SK-N-SH treated with all-trans-retinoic acid at 6 μM for 48 hours (cell line): Measurements from ENCODE around the gene ABI3BP.
A peak's percentile ranks its signal among the peaks of the same experiment; 100 is the strongest.

Experiments
- ATAC-seq: fragments of 200-7000 bp; cut with Tn5 transposase; 3 replicates; pipeline ENCODE4 v1.9.1; 2020; ENCODE audit warnings: mild to moderate bottlenecking, moderate library complexity
- CSDC2 ChIP-seq: fragments of 250-450 bp; sonication (Bioruptor Pico); IDR thresholded peaks from 2 replicates; pipeline ENCODE4 v1.5.0; 2020; ENCODE audit warnings: mild to moderate bottlenecking, moderate library complexity
- ESRRG ChIP-seq: fragments of 250-450 bp; sonication (Bioruptor Pico); IDR thresholded peaks from 2 replicates; pipeline ENCODE4 v1.6.1; 2021; ENCODE audit warnings: mild to moderate bottlenecking
- GLIS3 ChIP-seq: fragments of 250-450 bp; sonication (Bioruptor Pico); IDR thresholded peaks from 2 replicates; pipeline ENCODE4 v1.5.0; 2020; ENCODE audit warnings: mild to moderate bottlenecking, moderate library complexity
- ISL1 ChIP-seq: fragments of 250-450 bp; sonication (Bioruptor Pico); IDR thresholded peaks from 2 replicates; pipeline ENCODE4 v2.1.2; 2022; ENCODE audit warnings: mild to moderate bottlenecking, moderate library complexity
- OSR1 ChIP-seq: fragments of 250-450 bp; sonication (Bioruptor Pico); IDR thresholded peaks from 2 replicates; pipeline ENCODE4 v1.8.0; 2022; ENCODE audit warnings: moderate library complexity, mild to moderate bottlenecking, inconsistent platforms
- POU6F1 ChIP-seq: fragments of 250-450 bp; sonication (Bioruptor Pico); IDR thresholded peaks from 2 replicates; pipeline ENCODE4 v1.8.0; 2021; ENCODE audit warnings: low read depth, mild to moderate bottlenecking, moderate library complexity, borderline replicate concordance
- PPARA ChIP-seq: fragments of 250-450 bp; sonication (Bioruptor Pico); IDR thresholded peaks from 2 replicates; pipeline ENCODE4 v1.5.0; 2020; ENCODE audit warnings: mild to moderate bottlenecking, borderline replicate concordance
- RARB ChIP-seq: fragments of 250-450 bp; sonication (Bioruptor Pico); IDR thresholded peaks from 2 replicates; pipeline ENCODE4 v1.8.0; 2021; ENCODE audit warnings: mild to moderate bottlenecking, moderate library complexity
- SNAI2 ChIP-seq: fragments of 250-450 bp; sonication (Bioruptor Pico); IDR thresholded peaks from 2 replicates; pipeline ENCODE4 v1.5.0; 2020; ENCODE audit warnings: mild to moderate bottlenecking, moderate library complexity
- TCF4 ChIP-seq: fragments of 250-450 bp; sonication (Bioruptor Pico); IDR thresholded peaks from 2 replicates; pipeline ENCODE4 v1.8.0; 2021; ENCODE audit warnings: mild to moderate bottlenecking, moderate library complexity, borderline replicate concordance
- TOX ChIP-seq: fragments of 250-450 bp; sonication (Bioruptor Pico); IDR thresholded peaks from 2 replicates; pipeline ENCODE4 v1.8.0; 2021; ENCODE audit warnings: mild to moderate bottlenecking, moderate library complexity, borderline replicate concordance
- ZC3H10 ChIP-seq: fragments of 250-450 bp; sonication (Bioruptor Pico); IDR thresholded peaks from 2 replicates; pipeline ENCODE4 v1.5.1; 2021; ENCODE audit warnings: mild to moderate bottlenecking, moderate library complexity
- ZFP3 ChIP-seq: fragments of 250-450 bp; sonication (Bioruptor Pico); IDR thresholded peaks from 2 replicates; pipeline ENCODE4 v1.5.0; 2020; ENCODE audit warnings: mild to moderate bottlenecking, moderate library complexity
- ZFP30 ChIP-seq: fragments of 450-650 bp; formaldehyde crosslinking; IDR thresholded peaks from 2 replicates; pipeline ENCODE4 v1.5.0; 2022; ENCODE audit warnings: mild to moderate bottlenecking, moderate library complexity
- ZNF8 ChIP-seq: fragments of 450-650 bp; formaldehyde crosslinking; IDR thresholded peaks from 2 replicates; pipeline ENCODE4 v1.5.0; 2020; ENCODE audit warnings: mild to moderate bottlenecking, moderate library complexity
- TF ChIP-seq, protein P1 (sequence below): fragments of 250-450 bp; sonication (Bioruptor Pico); IDR thresholded peaks from 2 replicates; pipeline ENCODE4 v1.5.1; 2020; ENCODE audit warnings: low read depth, mild to moderate bottlenecking, moderate library complexity
- TF ChIP-seq, protein P2 (sequence below): fragments of 250-450 bp; sonication (Bioruptor Pico); IDR thresholded peaks from 2 replicates; pipeline ENCODE4 v1.8.0; 2020; ENCODE audit warnings: mild to moderate bottlenecking, moderate library complexity, borderline replicate concordance
- TF ChIP-seq, protein P3 (sequence below): fragments of 250-450 bp; sonication (Bioruptor Pico); IDR thresholded peaks from 2 replicates; pipeline ENCODE4 v1.5.0; 2020; ENCODE audit warnings: mild to moderate bottlenecking, moderate library complexity
- TF ChIP-seq, protein P4 (sequence below): fragments of 250-450 bp; sonication (Bioruptor Pico); IDR thresholded peaks from 2 replicates; pipeline ENCODE4 v1.5.1; 2021; ENCODE audit warnings: mild to moderate bottlenecking, moderate library complexity

The ABI3BP gene

GRCh38 chr3:100882571-100882984 is 110.6 kb downstream of the ABI3BP start:
- no peak for TF ChIP-seq ZFP30 (CRISPR knock-in tag)
- TF ChIP-seq ISL1 (CRISPR knock-in tag) = peak; percentile 88
- TF ChIP-seq SNAI2 (CRISPR knock-in tag) = peak; percentile 46; the same call in 1 of the 2 replicates
- TF ChIP-seq ESRRG = no peak
- TF ChIP-seq CSDC2 (CRISPR knock-in tag) = no peak
- TF ChIP-seq, protein P1, sequence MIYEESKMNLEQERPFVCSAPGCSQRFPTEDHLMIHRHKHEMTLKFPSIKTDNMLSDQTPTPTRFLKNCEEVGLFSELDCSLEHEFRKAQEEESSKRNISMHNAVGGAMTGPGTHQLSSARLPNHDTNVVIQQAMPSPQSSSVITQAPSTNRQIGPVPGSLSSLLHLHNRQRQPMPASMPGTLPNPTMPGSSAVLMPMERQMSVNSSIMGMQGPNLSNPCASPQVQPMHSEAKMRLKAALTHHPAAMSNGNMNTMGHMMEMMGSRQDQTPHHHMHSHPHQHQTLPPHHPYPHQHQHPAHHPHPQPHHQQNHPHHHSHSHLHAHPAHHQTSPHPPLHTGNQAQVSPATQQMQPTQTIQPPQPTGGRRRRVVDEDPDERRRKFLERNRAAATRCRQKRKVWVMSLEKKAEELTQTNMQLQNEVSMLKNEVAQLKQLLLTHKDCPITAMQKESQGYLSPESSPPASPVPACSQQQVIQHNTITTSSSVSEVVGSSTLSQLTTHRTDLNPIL = peak; percentile 79; the same call in 1 of the 2 replicates

DNA sequence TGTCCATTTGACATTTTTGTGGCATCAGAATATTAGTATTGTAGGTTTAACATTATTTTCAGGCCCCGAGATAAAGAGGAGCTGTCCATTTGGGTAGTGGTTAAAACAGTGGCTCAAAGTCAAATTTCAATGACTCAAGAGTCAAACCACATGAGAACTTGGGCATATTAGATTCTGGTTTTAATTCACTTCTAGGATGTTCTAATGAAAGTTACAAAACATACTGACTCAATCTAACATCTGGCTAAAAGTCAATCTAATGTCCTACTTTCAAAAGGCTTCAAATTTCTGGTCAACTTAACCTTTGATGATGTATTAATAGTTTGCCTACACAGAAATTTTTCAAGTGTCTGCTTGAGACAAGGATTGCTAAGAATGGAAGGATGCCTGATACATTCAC is 112.4 kb downstream of the ABI3BP start:
- no peak for ATAC-seq
- TF ChIP-seq ZC3H10 (CRISPR knock-in tag) (no peak), ESRRG (no peak), PPARA (CRISPR knock-in tag) (no peak), TOX (CRISPR knock-in tag) (no peak), GLIS3 (CRISPR knock-in tag) (no peak), SNAI2 (CRISPR knock-in tag) (no peak)
- TF ChIP-seq, protein P1 = no peak

More at GRCh38 chr3:100882571-100882984, 110.6 kb downstream of the ABI3BP start:
- 0 out of 3 replicates have a peak, but pooled peaks have one; percentile 30 for ATAC-seq

DNA sequence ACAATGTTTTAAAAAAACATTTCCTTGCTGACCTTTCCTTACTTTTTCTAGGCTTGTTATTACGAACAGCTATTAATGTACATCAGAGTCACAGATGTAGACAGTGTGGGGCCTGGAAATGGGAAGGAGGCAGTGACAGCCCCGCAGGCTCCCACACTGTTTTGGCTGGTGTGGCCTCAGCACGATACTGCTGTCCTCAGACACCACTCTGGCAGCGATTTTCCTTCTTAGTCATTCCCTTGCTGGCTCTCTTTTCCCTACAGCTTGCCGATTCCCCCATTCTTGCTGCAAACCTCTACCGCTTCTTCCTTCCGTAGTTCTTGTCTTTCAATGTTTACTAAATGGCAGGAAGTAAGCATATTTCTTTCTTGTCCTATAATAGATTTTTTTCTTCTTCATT is 113.1 kb downstream of the ABI3BP start:
- peak; percentile 30; the same call in 1 of the 3 replicates for ATAC-seq
- no peak for TF ChIP-seq OSR1 (CRISPR knock-in tag)
- TF ChIP-seq ZNF8 (CRISPR knock-in tag) = no peak
- TF ChIP-seq SNAI2 (CRISPR knock-in tag) = no peak
- TF ChIP-seq TCF4 (CRISPR knock-in tag) = no peak; the same call in 1 of the 2 replicates
- TF ChIP-seq, protein P1 = no peak
- TF ChIP-seq TOX (CRISPR knock-in tag) = no peak
- TF ChIP-seq ZFP3 (CRISPR knock-in tag) = no peak
- TF ChIP-seq ISL1 (CRISPR knock-in tag) = no peak
- no peak for TF ChIP-seq GLIS3 (CRISPR knock-in tag)
- TF ChIP-seq, protein P2, sequence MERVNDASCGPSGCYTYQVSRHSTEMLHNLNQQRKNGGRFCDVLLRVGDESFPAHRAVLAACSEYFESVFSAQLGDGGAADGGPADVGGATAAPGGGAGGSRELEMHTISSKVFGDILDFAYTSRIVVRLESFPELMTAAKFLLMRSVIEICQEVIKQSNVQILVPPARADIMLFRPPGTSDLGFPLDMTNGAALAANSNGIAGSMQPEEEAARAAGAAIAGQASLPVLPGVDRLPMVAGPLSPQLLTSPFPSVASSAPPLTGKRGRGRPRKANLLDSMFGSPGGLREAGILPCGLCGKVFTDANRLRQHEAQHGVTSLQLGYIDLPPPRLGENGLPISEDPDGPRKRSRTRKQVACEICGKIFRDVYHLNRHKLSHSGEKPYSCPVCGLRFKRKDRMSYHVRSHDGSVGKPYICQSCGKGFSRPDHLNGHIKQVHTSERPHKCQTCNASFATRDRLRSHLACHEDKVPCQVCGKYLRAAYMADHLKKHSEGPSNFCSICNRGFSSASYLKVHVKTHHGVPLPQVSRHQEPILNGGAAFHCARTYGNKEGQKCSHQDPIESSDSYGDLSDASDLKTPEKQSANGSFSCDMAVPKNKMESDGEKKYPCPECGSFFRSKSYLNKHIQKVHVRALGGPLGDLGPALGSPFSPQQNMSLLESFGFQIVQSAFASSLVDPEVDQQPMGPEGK (CRISPR knock-in tag) = no peak
- no peak for TF ChIP-seq RARB (CRISPR knock-in tag)
- no peak for TF ChIP-seq ZFP30 (CRISPR knock-in tag)
- no peak for TF ChIP-seq PPARA (CRISPR knock-in tag)

- ATAC-seq = no peak
- TF ChIP-seq, protein P1 = no peak
- TF ChIP-seq, protein P3, sequence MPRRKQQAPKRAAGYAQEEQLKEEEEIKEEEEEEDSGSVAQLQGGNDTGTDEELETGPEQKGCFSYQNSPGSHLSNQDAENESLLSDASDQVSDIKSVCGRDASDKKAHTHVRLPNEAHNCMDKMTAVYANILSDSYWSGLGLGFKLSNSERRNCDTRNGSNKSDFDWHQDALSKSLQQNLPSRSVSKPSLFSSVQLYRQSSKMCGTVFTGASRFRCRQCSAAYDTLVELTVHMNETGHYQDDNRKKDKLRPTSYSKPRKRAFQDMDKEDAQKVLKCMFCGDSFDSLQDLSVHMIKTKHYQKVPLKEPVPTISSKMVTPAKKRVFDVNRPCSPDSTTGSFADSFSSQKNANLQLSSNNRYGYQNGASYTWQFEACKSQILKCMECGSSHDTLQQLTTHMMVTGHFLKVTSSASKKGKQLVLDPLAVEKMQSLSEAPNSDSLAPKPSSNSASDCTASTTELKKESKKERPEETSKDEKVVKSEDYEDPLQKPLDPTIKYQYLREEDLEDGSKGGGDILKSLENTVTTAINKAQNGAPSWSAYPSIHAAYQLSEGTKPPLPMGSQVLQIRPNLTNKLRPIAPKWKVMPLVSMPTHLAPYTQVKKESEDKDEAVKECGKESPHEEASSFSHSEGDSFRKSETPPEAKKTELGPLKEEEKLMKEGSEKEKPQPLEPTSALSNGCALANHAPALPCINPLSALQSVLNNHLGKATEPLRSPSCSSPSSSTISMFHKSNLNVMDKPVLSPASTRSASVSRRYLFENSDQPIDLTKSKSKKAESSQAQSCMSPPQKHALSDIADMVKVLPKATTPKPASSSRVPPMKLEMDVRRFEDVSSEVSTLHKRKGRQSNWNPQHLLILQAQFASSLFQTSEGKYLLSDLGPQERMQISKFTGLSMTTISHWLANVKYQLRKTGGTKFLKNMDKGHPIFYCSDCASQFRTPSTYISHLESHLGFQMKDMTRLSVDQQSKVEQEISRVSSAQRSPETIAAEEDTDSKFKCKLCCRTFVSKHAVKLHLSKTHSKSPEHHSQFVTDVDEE = no peak
- TF ChIP-seq, protein P4, sequence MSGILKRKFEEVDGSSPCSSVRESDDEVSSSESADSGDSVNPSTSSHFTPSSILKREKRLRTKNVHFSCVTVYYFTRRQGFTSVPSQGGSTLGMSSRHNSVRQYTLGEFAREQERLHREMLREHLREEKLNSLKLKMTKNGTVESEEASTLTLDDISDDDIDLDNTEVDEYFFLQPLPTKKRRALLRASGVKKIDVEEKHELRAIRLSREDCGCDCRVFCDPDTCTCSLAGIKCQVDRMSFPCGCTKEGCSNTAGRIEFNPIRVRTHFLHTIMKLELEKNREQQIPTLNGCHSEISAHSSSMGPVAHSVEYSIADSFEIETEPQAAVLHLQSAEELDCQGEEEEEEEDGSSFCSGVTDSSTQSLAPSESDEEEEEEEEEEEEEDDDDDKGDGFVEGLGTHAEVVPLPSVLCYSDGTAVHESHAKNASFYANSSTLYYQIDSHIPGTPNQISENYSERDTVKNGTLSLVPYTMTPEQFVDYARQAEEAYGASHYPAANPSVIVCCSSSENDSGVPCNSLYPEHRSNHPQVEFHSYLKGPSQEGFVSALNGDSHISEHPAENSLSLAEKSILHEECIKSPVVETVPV (CRISPR knock-in tag) = no peak
- TF ChIP-seq POU6F1 (no peak), ZC3H10 (CRISPR knock-in tag) (no peak), ESRRG (no peak)
- TF ChIP-seq, protein P2 (CRISPR knock-in tag) = no peak
Observed at GRCh38 chr3:100879195-100879810, 113.9 kb downstream of the ABI3BP start.
